ENCODE results near the gene EPHA6. TPM values are rescaled to one million over a fixed set of nuclear protein-coding genes. Genes with fewer than 3 reads are reported as not detected.

Gene EPHA6
- total RNA-seq, 4 donors from 2014 or later = not detected

DNA sequence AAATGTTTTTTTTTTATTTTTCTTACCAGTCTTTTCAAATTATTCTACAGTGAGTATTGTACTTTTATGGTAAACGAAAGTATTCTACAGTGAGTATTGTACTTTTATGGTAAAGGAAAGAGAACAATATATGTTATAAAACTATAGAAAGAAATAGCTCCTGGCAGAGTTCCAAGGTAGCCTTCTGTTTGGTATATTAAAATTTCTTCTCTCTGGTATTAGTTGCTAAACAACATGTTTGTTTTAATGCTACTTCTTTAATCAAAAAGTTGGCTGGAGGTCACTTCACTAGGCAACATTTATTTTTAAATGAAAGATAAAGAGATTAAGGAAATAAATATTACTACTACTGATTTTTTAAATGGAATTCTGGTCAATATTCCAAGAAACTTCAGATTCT, 841.6 kb downstream of the EPHA6 start:
- Histone ChIP-seq H3K9me3 (no peaks in the 10 kb centered on the region), H3K27ac (no peak overlapping the region), H3K4me3 (no peak overlapping the region), H3K27me3 (no peaks in the 10 kb centered on the region), H3K36me3 (no peaks in the 10 kb centered on the region), H3K4me1 (no peaks in the 10 kb centered on the region)
- intact Hi-C loops (cut with DNase I; ENCODE audit: low total_unique reads) (no loop called here), in situ Hi-C loops (cut with MboI; ENCODE audit: low sequenced_read_pairs in 4 of 4) (no loop called here)
- DNase-seq (no peak), ATAC-seq (no peak)
- TF ChIP-seq, protein P1, sequence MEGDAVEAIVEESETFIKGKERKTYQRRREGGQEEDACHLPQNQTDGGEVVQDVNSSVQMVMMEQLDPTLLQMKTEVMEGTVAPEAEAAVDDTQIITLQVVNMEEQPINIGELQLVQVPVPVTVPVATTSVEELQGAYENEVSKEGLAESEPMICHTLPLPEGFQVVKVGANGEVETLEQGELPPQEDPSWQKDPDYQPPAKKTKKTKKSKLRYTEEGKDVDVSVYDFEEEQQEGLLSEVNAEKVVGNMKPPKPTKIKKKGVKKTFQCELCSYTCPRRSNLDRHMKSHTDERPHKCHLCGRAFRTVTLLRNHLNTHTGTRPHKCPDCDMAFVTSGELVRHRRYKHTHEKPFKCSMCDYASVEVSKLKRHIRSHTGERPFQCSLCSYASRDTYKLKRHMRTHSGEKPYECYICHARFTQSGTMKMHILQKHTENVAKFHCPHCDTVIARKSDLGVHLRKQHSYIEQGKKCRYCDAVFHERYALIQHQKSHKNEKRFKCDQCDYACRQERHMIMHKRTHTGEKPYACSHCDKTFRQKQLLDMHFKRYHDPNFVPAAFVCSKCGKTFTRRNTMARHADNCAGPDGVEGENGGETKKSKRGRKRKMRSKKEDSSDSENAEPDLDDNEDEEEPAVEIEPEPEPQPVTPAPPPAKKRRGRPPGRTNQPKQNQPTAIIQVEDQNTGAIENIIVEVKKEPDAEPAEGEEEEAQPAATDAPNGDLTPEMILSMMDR (IDR thresholded peaks at IDR 0.05 in 4 of 5, conservative IDR thresholded peaks at IDR 0.05 in 1 of 5) = no peak
- no peak for TF ChIP-seq POLR2A (IDR thresholded peaks at IDR 0.05)

DNA sequence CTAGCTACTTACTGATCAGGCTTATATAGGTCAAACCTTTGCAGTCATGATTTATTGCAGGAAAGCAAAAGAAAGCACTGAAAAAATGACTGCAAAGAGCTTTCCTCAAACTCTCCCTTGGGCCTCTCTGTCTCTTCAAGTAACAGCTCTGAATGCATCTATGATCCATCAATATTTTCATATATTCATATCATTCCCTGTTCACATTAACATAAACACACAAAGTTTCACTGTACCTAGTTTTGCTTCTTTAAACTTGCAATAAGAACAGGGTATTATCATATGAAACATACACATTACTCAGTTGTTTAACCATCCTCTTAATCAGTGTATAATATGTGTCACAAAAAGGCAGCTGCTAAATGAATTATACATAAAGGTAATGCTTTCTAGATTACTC, 842.2 kb downstream of the EPHA6 start:
- in situ Hi-C loops (cut with MboI; ENCODE audit: low sequenced_read_pairs in 4 of 4) (no loop called here), intact Hi-C loops (cut with DNase I; ENCODE audit: low total_unique reads) (no loop called here)
- H3K27ac ChIP-seq = no peak overlapping the region
- no peak for ATAC-seq
- no peak for TF ChIP-seq POLR2A (IDR thresholded peaks at IDR 0.05)
- TF ChIP-seq, protein P1 (IDR thresholded peaks at IDR 0.05 in 4 of 5, conservative IDR thresholded peaks at IDR 0.05 in 1 of 5) = no peak
- DNase-seq = no peak
- H3K4me1 ChIP-seq = no peaks in the 10 kb centered on the region
- no peak overlapping the region for H3K4me3 ChIP-seq
- H3K9me3 ChIP-seq = no peaks in the 10 kb centered on the region
- no peaks in the 10 kb centered on the region for H3K27me3 ChIP-seq
- no peaks in the 10 kb centered on the region for H3K36me3 ChIP-seq

DNA sequence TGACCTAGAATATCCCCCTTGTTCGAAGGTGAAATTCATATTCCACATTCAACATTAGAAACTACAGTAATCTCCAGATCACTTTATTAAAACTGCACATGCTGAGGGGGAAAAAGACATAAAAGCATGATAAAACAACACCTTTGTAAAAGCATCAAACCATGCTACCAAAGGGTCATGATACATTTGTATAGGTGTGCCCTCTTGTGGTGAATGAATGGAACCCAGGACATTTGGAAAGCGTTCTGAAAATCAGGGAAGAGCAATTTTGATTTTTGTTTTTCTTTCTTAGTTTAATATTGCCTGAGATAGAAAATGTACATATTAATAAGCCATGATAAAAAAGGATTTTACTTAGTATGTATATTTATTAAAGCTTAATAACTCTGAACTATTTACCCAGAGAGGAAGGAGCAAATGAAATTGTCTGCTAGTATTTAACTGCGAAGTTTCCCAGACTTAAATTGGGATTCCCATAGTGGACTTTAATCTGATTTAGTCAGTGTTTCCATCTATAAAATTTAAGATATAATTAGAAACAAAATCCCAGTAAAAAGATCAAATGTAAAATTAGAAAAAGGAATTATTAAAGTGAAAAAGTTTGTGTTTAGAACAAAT, 844.4 kb downstream of the EPHA6 start:
- no peak overlapping the region for H3K27ac ChIP-seq
- in situ Hi-C loops (cut with MboI; ENCODE audit: low sequenced_read_pairs in 4 of 4) = no loop called here
- intact Hi-C loops (cut with DNase I; ENCODE audit: low total_unique reads) = no loop called here
- TF ChIP-seq, protein P1 (IDR thresholded peaks at IDR 0.05 in 4 of 5, conservative IDR thresholded peaks at IDR 0.05 in 1 of 5) = peak in 2 of 5 experiments; percentile 15 to 32
- TF ChIP-seq POLR2A (IDR thresholded peaks at IDR 0.05) = no peak
- no peak for ATAC-seq
- no peaks in the 10 kb centered on the region for H3K4me1 ChIP-seq
- H3K36me3 ChIP-seq = no peaks in the 10 kb centered on the region
- H3K9me3 ChIP-seq = no peaks in the 10 kb centered on the region
- DNase-seq = no peak
- H3K4me3 ChIP-seq = no peak overlapping the region
- H3K27me3 ChIP-seq = no peaks in the 10 kb centered on the region

DNA sequence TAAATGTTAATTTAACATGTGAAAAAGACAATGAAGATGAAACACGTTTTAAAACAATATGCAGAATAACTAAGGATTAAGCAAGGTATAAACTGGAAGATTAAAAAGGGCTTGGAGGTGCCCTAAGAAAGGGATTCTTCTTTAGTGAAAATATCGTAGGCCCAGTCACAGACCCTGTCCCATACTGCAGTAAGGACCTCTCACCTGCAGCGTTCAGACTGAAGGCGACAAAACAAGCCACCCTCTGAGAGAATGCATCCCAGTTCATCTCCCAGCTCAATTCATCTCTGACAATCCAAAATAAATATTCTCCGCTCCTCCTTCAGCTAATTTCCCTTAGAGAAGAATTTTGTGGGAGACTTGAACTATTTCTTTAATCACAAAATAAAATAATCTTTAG, 847.9 kb downstream of the EPHA6 start:
- in situ Hi-C loops (cut with MboI; ENCODE audit: low sequenced_read_pairs in 4 of 4) = no loop called here
- no peak overlapping the region for H3K4me3 ChIP-seq
- ATAC-seq (no peak), DNase-seq (no peak)
- intact Hi-C loops (cut with DNase I; ENCODE audit: low total_unique reads) = no loop called here
- no peaks in the 10 kb centered on the region for H3K9me3 ChIP-seq
- H3K27ac ChIP-seq = no peak overlapping the region
- TF ChIP-seq, protein P1 (IDR thresholded peaks at IDR 0.05 in 4 of 5, conservative IDR thresholded peaks at IDR 0.05 in 1 of 5) = no peak
- TF ChIP-seq POLR2A (IDR thresholded peaks at IDR 0.05) = no peak
- H3K27me3 ChIP-seq = no peaks in the 10 kb centered on the region
- no peaks in the 10 kb centered on the region for H3K4me1 ChIP-seq
- no peaks in the 10 kb centered on the region for H3K36me3 ChIP-seq

DNA sequence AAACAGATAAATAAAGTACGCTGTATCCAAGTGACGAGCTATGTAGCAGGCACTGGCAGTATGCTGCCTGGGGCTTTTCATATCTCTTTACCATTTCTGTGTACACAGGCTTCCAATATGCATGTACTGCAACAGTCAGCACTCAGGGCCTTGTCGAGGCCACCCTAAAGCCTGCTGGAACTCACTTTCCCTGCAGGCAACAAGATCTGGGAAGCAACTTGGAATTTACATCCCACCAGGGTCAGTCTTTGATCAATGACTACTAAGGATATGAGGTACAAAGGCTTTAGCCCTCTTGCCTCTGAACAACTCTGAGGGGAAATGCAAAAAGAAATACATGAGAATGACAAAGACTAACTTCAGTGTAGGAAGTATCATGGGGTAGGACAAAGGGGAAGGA, 848.4 kb downstream of the EPHA6 start:
- Histone ChIP-seq H3K27ac (no peak overlapping the region), H3K27me3 (no peaks in the 10 kb centered on the region), H3K4me1 (no peaks in the 10 kb centered on the region), H3K36me3 (no peaks in the 10 kb centered on the region), H3K9me3 (no peaks in the 10 kb centered on the region), H3K4me3 (no peak overlapping the region)
- DNase-seq (no peak), ATAC-seq (no peak)
- intact Hi-C loops (cut with DNase I; ENCODE audit: low total_unique reads) (no loop called here), in situ Hi-C loops (cut with MboI; ENCODE audit: low sequenced_read_pairs in 4 of 4) (no loop called here)
- no peak for TF ChIP-seq POLR2A (IDR thresholded peaks at IDR 0.05)
- TF ChIP-seq, protein P1 (IDR thresholded peaks at IDR 0.05 in 4 of 5, conservative IDR thresholded peaks at IDR 0.05 in 1 of 5) = no peak

All from gastrocnemius medialis (tissue), 4 donors.